Amniotic epithelial cell (primary cell): ENCODE measurements around the gene CBFA2T2.

ENCODE experiments used
- DNase-seq: peaks from one replicate; pipeline ENCODE4 v3.0.0-alpha.2; 2010; ENCODE audit warnings: low read depth

CBFA2T2 gene

GRCh38 chr20:33666293-33667244, 176.7 kb downstream of the CBFA2T2 start, which contains the start of gene ACTL10:
Gene ACTL10, plus strand, starts transcription at chr20:33666943. Its CDS starts 555 bp downstream, at chr20:33667498.
- peak; percentile 97 for DNase-seq

GRCh38 chr20:33667245-33667675, 177.4 kb downstream of the CBFA2T2 start:
- DNase-seq = no peak

- DNase-seq = peak; percentile 60
These were observed 178.0 kb downstream of the CBFA2T2 start for GRCh38 chr20:33667676-33668465.

- DNase-seq = no peak
These were observed 178.7 kb downstream of the CBFA2T2 start for GRCh38 chr20:33668466-33669155.

GRCh38 chr20:33669224-33669623, 179.3 kb downstream of the CBFA2T2 start:
- no peak for DNase-seq

- no peak for DNase-seq
These were observed 180.2 kb downstream of the CBFA2T2 start for GRCh38 chr20:33669873-33670640.

- no peak for DNase-seq
These were observed 181.0 kb downstream of the CBFA2T2 start for GRCh38 chr20:33670715-33671499.

GRCh38 chr20:33671573-33672288, 181.8 kb downstream of the CBFA2T2 start:
- no peak for DNase-seq

GRCh38 chr20:33672426-33673113, 182.7 kb downstream of the CBFA2T2 start:
- no peak for DNase-seq

GRCh38 chr20:33673114-33673409, 183.2 kb downstream of the CBFA2T2 start:
- no peak for DNase-seq

GRCh38 chr20:33673410-33674293, 183.8 kb downstream of the CBFA2T2 start:
- DNase-seq = no peak

- DNase-seq = peak; percentile 59
These were observed 184.6 kb downstream of the CBFA2T2 start, which contains the start of gene NECAB3 for GRCh38 chr20:33674294-33675135. Gene NECAB3, minus strand, starts transcription at chr20:33674428. Its CDS starts 76 bp downstream, at chr20:33674352.

GRCh38 chr20:33675136-33675959, 185.5 kb downstream of the CBFA2T2 start:
- peak; percentile 53 for DNase-seq

- no peak for DNase-seq
These were observed 186.2 kb downstream of the CBFA2T2 start for GRCh38 chr20:33676121-33676520.

GRCh38 chr20:33676652-33677645, 187.1 kb downstream of the CBFA2T2 start:
- DNase-seq = no peak
